Type B pancreatic cell (in vitro differentiated cells): Measurements from ENCODE around the gene CD300C. TPM values are rescaled to one million over a fixed set of nuclear protein-coding genes. Genes with fewer than 3 reads are reported as not detected.

Source experiments
- DNase-seq: peaks from one replicate; pipeline ENCODE4 v3.0.0; 2021; ENCODE audit warnings: mixed read lengths; ENCODE audit not compliant: unreplicated experiment; ENCODE audit errors: extremely low spot score
- H3K27ac Mint-ChIP-seq: 2 replicates; pipeline ENCODE4 v1.8.0; 2021; ENCODE audit warnings: mild to moderate bottlenecking, mixed read lengths
- H3K27me3 Mint-ChIP-seq: 2 replicates; pipeline ENCODE4 v1.8.0; 2021; ENCODE audit warnings: mixed read lengths
- H3K36me3 Mint-ChIP-seq: 2 replicates; pipeline ENCODE4 v1.8.0; 2021; ENCODE audit warnings: mixed read lengths
- H3K4me1 Mint-ChIP-seq: one replicate; pipeline ENCODE4 v1.8.0; 2021; ENCODE audit warnings: mixed read lengths; ENCODE audit not compliant: unreplicated experiment
- H3K4me3 Mint-ChIP-seq: 2 replicates; pipeline ENCODE4 v1.8.0; 2021; ENCODE audit warnings: mild to moderate bottlenecking, mixed read lengths
- H3K9me3 Mint-ChIP-seq: 2 replicates; pipeline ENCODE4 v1.8.0; 2021; ENCODE audit warnings: mixed read lengths
- CTCF ChIP-seq: fragments of 200-600 bp; sonication (generic); conservative IDR thresholded peaks from 2 replicates; pipeline ENCODE4 v1.5.0; 2021; ENCODE audit warnings: antibody characterized with exemption, mild to moderate bottlenecking
- total RNA-seq: library from RNA; stranded (reverse); gene quantifications from 2 replicates; pipeline ENCODE4 v1.2.1, GENCODE V29; 2021; ENCODE audit warnings: low replicate concordance

Gene CD300C
- total RNA-seq, 1 donor from 2014 or later: not detected

GRCh38 chr17:74525781-74526288 is 20.1 kb downstream of the CD300C start:
- H3K27me3 Mint-ChIP-seq: peaks cover 53% of the 10 kb centered on the region
- no peak overlapping the region for H3K4me3 Mint-ChIP-seq
- no peaks in the 10 kb centered on the region for H3K9me3 Mint-ChIP-seq

GRCh38 chr17:74525465-74525725 is 20.5 kb downstream of the CD300C start:
- Mint-ChIP-seq H3K9me3 (no peaks in the 10 kb centered on the region), H3K27me3 (peaks cover 50% of the 10 kb centered on the region), H3K36me3 (no peaks in the 10 kb centered on the region), H3K4me3 (no peak overlapping the region), H3K27ac (no peak overlapping the region), H3K4me1 (no peaks in the 10 kb centered on the region)
- DNase-seq: no peak
- TF ChIP-seq CTCF: no peak

More at GRCh38 chr17:74525781-74526288, 20.1 kb downstream of the CD300C start:
- Mint-ChIP-seq H3K4me1 (no peaks in the 10 kb centered on the region), H3K36me3 (no peaks in the 10 kb centered on the region), H3K27ac (no peak overlapping the region)
- TF ChIP-seq CTCF: no peak
- peak; percentile 51 for DNase-seq

- Mint-ChIP-seq H3K9me3 (no peaks in the 10 kb centered on the region), H3K4me1 (no peaks in the 10 kb centered on the region), H3K27ac (no peak overlapping the region), H3K4me3 (no peak overlapping the region), H3K36me3 (no peaks in the 10 kb centered on the region), H3K27me3 (peaks cover 47% of the 10 kb centered on the region)
- peak; percentile 49 for DNase-seq
- no peak for TF ChIP-seq CTCF
Measured at GRCh38 chr17:74524653-74525464, 21.1 kb downstream of the CD300C start.

- no peaks in the 10 kb centered on the region for H3K4me1 Mint-ChIP-seq
- no peak overlapping the region for H3K4me3 Mint-ChIP-seq
- no peak for TF ChIP-seq CTCF
- H3K27me3 Mint-ChIP-seq: peaks cover 38% of the 10 kb centered on the region
- H3K9me3 Mint-ChIP-seq: peaks cover 4% of the 10 kb centered on the region
- peak; percentile 39 for DNase-seq
- H3K27ac Mint-ChIP-seq: no peak overlapping the region
- H3K36me3 Mint-ChIP-seq: no peaks in the 10 kb centered on the region
Measured at GRCh38 chr17:74523308-74523707, 22.6 kb downstream of the CD300C start.

DNA sequence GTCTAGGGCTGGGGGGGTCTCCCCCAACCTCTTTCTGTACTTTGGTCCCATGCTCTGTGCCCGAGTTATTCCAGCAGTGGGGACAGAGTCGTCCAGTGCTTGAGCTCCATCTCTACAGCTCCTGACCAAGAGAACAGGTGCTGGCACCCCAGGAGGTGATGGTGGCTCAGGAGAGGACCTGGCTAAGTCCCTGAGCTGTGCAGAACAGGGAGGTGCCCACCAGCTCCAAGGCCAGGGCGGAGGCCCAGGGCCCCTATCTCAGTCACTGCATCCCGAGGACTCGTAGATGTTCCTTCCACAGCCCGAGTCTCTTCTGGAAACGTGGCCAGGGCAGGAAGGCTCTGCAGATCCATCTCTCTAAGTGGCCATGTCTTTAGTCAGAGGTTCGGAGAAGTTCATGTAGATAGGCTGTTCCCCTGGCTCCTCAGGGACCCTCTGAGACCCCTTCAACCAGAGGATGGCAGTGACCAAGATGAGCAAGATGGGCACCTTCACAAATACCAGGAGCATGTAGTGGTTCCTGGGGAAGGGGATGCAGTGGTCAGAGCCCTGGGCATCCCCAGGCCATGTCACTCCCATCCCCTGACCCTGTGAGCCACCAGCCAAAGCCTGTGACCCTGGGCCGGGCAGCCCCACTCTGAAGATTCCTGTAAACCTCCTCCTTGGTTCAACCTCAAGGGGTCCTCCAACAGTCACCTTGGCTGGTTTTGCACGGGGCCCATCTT is 23.4 kb downstream of the CD300C start:
- Mint-ChIP-seq H3K27me3 (peaks cover 35% of the 10 kb centered on the region), H3K36me3 (no peaks in the 10 kb centered on the region), H3K4me1 (no peaks in the 10 kb centered on the region), H3K4me3 (no peak overlapping the region), H3K9me3 (peaks cover 4% of the 10 kb centered on the region), H3K27ac (no peak overlapping the region)
- no peak for TF ChIP-seq CTCF
- DNase-seq: peak; percentile 56
